Esophagus squamous epithelium (tissue), 4 donors: Measurements from ENCODE around the gene VPS26C.

Experiments used
- CTCF ChIP-seq, 6 experiments: fragments of 450-650 bp in 4 of 6; fragments of 200-600 bp in 2 of 6; sonication (generic) in 2 of 6; IDR thresholded peaks; one replicate each; pipeline ENCODE4 v1.5.1; 2016 to 2019; ENCODE audit warnings: antibody characterized with exemption in 6 of 6, mild to moderate bottlenecking in 4 of 6, moderate library complexity in 4 of 6
- POLR2A ChIP-seq, 4 donors: fragments of 450-650 bp; IDR thresholded peaks; one replicate each; pipeline ENCODE4 v1.6.1; 2017; ENCODE audit warnings: antibody characterized with exemption in 4 of 4, mild to moderate bottlenecking in 4 of 4, moderate library complexity in 3 of 4

GRCh38 chr21:37240978-37241377 lies 26.2 kb downstream of the VPS26C start:
- TF ChIP-seq CTCF (IDR thresholded peaks at IDR 0.05) (no peak), POLR2A (IDR thresholded peaks at IDR 0.05) (no peak)
